Adrenal gland (tissue), 5 donors: ENCODE data around the gene E2F4.

Source experiments
- CTCF ChIP-seq, 6 experiments: fragments of 450-650 bp in 4 of 6; fragments of 200-600 bp in 2 of 6; sonication (generic) in 1 of 6; IDR thresholded peaks; 1 replicate in 5 of 6; 2 replicates in 1 of 6; pipeline versions ENCODE4 v1.5.1 to v1.8.0; 2016 to 2021; ENCODE audit warnings: antibody characterized with exemption in 6 of 6, mild to moderate bottlenecking in 2 of 6, moderate library complexity in 1 of 6
- POLR2A ChIP-seq, 2 donors: fragments of 450-650 bp; IDR thresholded peaks; one replicate each; pipeline ENCODE4 v1.6.1; 2017; ENCODE audit warnings: antibody characterized with exemption in 2 of 2, mild to moderate bottlenecking in 2 of 2, moderate library complexity in 1 of 2
- donor health status: DM: no; HTN: no; CAD: no.

DNA sequence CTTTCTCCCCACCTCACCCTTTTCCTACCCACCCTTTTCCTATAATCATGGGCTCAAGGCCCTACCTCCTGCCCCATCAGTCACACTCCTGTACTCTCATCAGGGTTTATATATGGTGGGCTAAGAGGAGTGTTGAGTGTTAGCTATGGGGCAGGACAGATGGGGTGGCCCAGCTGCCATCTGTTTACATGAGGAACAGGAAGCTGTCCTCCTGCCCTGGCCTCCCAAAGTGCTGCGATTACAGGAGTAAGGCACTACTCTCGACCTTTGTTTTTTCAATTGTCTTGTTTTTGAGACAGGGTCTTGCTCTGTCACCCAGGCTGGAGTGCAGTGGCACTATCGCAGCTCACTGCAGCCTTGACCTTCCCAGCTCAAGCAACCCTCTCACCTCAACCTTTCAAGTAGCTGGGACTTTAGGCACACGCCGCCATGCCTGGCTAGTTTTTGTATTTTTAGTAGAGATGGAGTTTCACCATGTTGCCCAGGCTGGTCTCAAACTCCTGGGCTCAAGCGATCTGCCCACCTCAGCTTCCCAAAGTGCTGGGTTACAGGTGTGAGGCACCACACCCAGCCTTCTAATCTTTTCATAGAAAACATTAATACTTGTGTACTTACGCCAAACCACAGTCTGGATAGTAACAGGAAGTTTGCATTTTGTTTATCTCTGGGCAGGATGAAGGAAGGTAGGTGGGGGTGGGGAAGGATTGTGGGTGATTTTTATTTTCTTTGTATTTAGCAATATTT lies 33.9 kb upstream of the E2F4 start:
- TF ChIP-seq CTCF (IDR thresholded peaks at IDR 0.05) (no peak), POLR2A (IDR thresholded peaks at IDR 0.05) (no peak)
